Activated naive CD4-positive, alpha-beta T cell treated with anti-CD3 and anti-CD28 coated beads for 36 hours (primary cell): ENCODE results near the gene DYNC1H1. TPM values are rescaled to one million over a fixed set of nuclear protein-coding genes. Genes with fewer than 3 reads are reported as not detected.
A peak's percentile ranks its signal among the peaks of the same experiment; 100 is the strongest.

ENCODE experiments used
- CTCF ChIA-PET: fragments of 350-600 bp; sonication (Branson Sonifier 250); formaldehyde crosslinking; loops from one replicate; lab custom pipeline; 2021; ENCODE audit warnings: antibody characterized with exemption; lab: Charles Lee
- DNase-seq: peaks from one replicate; pipeline ENCODE4 v3.0.0-alpha.2; 2020
- H3K27ac Mint-ChIP-seq: one replicate; pipeline ENCODE4 v1.8.0; 2021; ENCODE audit warnings: mild to moderate bottlenecking, mixed read lengths
- H3K27me3 Mint-ChIP-seq: one replicate; pipeline ENCODE4 v1.8.0; 2021; ENCODE audit warnings: low read depth, mixed read lengths
- H3K36me3 Mint-ChIP-seq: one replicate; pipeline ENCODE4 v1.8.0; 2021; ENCODE audit warnings: low read depth, mixed read lengths
- H3K4me1 Mint-ChIP-seq: one replicate; pipeline ENCODE4 v1.8.0; 2021; ENCODE audit warnings: low read depth, mixed read lengths
- H3K4me3 Mint-ChIP-seq: one replicate; pipeline ENCODE4 v1.8.0; 2021; ENCODE audit warnings: mild to moderate bottlenecking, moderate library complexity, mixed read lengths
- H3K9me3 Mint-ChIP-seq: one replicate; pipeline ENCODE4 v1.8.0; 2021; ENCODE audit warnings: mixed read lengths
- intact Hi-C: fragments of 100-400 bp; cut with micrococcal nuclease; formaldehyde crosslinking; loops from one replicate; pipeline ENCODE4 v1.15.1; 2023
- total RNA-seq, 2 experiments: library from RNA; stranded (reverse); gene quantifications; one replicate each; pipeline ENCODE4 v1.2.3, GENCODE V29; 2021

The DYNC1H1 gene
- total RNA-seq, 2 experiments from 2014 or later, result 207 to 208 TPM

DNA sequence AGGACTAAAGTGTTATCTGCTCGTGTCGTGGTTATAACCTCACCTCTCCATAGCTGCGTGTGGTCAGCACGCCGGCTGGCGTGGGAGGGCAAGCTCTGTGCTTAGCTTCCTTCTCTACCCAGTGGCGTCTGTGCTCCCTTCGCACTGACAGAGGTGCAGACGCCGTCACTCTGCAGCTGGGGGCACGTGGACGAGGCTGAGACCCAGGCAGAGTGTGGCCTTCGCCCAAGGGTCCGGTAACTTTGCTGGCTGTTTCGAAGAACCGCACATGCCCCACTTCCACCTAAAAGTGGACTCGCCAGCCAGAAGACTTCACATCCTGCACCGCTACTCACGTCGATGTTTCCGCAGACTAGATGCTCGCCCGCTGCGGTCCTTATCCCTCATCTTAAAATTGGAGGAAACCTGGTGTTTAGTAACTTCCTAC lies 35.9 kb upstream of the DYNC1H1 start:
- no peak overlapping the region for H3K27ac Mint-ChIP-seq
- no peak for DNase-seq
- intact Hi-C loops, result no loop called here
- peaks cover 2% of the 10 kb centered on the region for H3K36me3 Mint-ChIP-seq
- no peaks in the 10 kb centered on the region for H3K9me3 Mint-ChIP-seq
- H3K27me3 Mint-ChIP-seq, result no peaks in the 10 kb centered on the region
- H3K4me1 Mint-ChIP-seq, result no peaks in the 10 kb centered on the region
- CTCF ChIA-PET, result no interaction called here
- H3K4me3 Mint-ChIP-seq, result no peak overlapping the region

DNA sequence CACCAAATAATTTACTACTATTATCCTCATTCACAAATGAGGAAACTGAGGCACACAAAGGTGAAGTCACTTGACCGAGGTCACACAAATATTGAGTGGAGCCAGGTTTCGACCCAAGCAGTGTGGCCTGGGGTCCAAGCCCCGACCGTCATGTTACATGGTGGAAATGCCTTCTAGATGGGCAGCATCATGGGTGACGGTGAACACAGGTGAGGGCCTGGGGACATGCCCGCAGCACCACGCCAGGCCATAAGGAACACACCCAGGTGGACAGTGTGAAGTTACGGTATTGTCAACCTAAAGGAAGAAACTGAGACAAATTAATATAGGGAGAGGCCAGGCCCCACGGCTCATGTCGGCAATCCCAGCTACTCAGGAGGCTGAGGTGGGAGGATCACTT lies 35.3 kb upstream of the DYNC1H1 start:
- H3K4me1 Mint-ChIP-seq, result no peaks in the 10 kb centered on the region
- CTCF ChIA-PET, result no interaction called here
- H3K27ac Mint-ChIP-seq, result peak overlapping the region; percentile 30
- intact Hi-C loops, result no loop called here
- H3K36me3 Mint-ChIP-seq, result peaks cover 2% of the 10 kb centered on the region
- no peak for DNase-seq
- H3K4me3 Mint-ChIP-seq, result no peak overlapping the region
- H3K27me3 Mint-ChIP-seq, result no peaks in the 10 kb centered on the region
- H3K9me3 Mint-ChIP-seq, result no peaks in the 10 kb centered on the region

DNA sequence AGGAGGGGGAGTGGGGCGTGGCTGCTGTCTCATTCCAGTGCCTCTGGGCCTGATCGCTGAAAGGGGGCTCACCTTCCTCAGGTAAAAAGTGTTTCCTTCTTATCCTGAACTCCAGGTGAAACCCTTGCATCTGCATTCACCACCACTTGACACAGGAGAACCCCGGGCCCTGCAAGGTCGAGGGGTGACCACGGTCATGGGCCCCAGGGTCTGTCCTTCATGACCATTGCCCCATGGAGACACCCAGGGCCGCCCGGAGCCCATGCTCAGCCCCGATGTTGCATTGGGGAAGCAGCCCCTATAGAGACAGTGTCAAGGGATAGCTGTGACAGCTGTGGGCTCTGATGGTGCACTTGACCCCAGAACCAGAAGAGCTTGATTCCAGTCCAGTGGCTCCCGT lies 34.4 kb upstream of the DYNC1H1 start:
- DNase-seq, result no peak
- CTCF ChIA-PET, result interaction anchor here (0.6 to 1.2 kb wide), 2 partner anchors 28 to 80 kb away, joined by 3 to 4 read pairs; no protein-coding TSS in a partner anchor
- Mint-ChIP-seq H3K27ac (no peak overlapping the region), H3K36me3 (no peaks in the 10 kb centered on the region), H3K4me1 (no peaks in the 10 kb centered on the region), H3K27me3 (no peaks in the 10 kb centered on the region), H3K9me3 (no peaks in the 10 kb centered on the region), H3K4me3 (no peak overlapping the region)
- intact Hi-C loops, result no loop called here

DNA sequence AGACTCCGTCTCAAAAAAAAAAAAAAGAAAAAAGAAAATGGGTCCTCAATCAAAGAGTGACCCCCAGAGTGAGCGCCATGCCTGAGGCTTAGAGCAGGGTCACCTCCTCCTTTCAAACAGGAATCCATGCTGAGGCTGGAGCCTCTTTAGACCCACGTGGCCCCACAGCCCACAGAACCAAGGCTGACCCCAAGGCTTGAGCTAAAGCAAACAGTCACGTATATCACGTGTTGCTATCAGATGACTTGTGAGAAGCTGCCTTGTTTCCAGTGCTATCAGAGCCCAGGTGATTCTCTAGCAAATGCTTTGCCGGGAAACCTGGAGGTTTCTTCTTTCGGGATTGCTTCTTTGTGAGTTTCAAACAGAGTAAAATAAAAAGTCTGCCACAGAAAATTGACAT lies 31.7 kb upstream of the DYNC1H1 start:
- Mint-ChIP-seq H3K27ac (no peak overlapping the region), H3K27me3 (no peaks in the 10 kb centered on the region), H3K4me1 (no peaks in the 10 kb centered on the region), H3K9me3 (no peaks in the 10 kb centered on the region), H3K36me3 (no peaks in the 10 kb centered on the region), H3K4me3 (no peak overlapping the region)
- intact Hi-C loops, result no loop called here
- DNase-seq, result no peak
- CTCF ChIA-PET, result no interaction called here

DNA sequence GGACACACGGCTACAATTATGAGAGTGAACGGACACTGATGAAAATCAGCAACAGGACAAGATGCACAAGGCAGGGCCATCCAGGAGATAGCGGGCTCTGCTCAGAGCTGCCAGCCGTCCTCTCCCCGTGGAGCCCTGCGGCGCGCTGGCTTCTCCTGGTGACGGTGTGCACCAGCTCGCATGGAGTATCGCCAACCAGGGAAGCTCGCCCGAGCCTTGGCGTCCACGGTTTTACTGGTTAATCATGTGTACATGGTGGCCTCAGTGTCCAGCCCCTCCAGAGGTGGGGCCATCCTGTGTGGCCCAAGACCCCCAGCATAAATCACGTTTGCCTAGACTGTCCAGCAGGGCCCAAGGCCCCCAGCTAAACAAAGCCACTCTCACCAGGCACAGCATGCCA lies 31.2 kb upstream of the DYNC1H1 start:
- Mint-ChIP-seq H3K36me3 (no peaks in the 10 kb centered on the region), H3K27me3 (no peaks in the 10 kb centered on the region), H3K4me3 (no peak overlapping the region), H3K27ac (no peak overlapping the region), H3K4me1 (no peaks in the 10 kb centered on the region), H3K9me3 (no peaks in the 10 kb centered on the region)
- intact Hi-C loops, result no loop called here
- DNase-seq, result no peak
- CTCF ChIA-PET, result interaction anchor here (1.2 kb wide), 1 partner anchor 162 kb away, joined by 3 read pairs; no protein-coding TSS in a partner anchor

DNA sequence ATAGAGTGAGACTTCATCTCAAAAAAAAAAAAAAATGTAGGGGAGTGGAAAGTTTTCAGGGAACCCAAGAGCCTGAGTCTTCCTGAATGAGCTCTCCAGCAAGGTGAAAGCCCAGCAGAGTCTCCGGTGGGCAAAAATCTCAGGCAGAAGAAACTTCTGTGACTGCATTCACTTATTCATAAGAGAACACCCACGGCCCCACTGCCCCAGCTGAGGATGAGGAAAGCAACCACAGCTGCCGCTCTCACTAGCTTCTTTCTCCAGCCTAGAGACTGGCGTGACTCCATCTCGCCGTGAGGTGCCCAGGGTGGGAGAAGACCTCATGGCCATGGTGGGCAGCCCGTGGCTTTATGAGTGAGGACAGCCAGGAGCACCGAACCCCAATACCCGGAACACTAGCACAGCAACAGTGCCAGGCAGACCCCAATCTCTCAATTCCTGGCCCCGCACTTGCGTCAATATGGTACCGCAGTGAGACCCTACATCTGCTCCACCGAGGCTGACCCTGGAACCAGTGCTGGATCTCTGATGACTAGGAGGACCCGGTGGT lies 29.7 kb upstream of the DYNC1H1 start:
- Mint-ChIP-seq H3K27ac (no peak overlapping the region), H3K9me3 (no peaks in the 10 kb centered on the region), H3K27me3 (no peaks in the 10 kb centered on the region), H3K4me3 (no peak overlapping the region), H3K36me3 (no peaks in the 10 kb centered on the region), H3K4me1 (peaks cover 5% of the 10 kb centered on the region)
- CTCF ChIA-PET, result interaction anchor here (0.7 kb wide), 2 partner anchors 24 to 33 kb away, joined by 3 to 5 read pairs; no protein-coding TSS in a partner anchor
- intact Hi-C loops, result no loop called here
- DNase-seq, result no peak

DNA sequence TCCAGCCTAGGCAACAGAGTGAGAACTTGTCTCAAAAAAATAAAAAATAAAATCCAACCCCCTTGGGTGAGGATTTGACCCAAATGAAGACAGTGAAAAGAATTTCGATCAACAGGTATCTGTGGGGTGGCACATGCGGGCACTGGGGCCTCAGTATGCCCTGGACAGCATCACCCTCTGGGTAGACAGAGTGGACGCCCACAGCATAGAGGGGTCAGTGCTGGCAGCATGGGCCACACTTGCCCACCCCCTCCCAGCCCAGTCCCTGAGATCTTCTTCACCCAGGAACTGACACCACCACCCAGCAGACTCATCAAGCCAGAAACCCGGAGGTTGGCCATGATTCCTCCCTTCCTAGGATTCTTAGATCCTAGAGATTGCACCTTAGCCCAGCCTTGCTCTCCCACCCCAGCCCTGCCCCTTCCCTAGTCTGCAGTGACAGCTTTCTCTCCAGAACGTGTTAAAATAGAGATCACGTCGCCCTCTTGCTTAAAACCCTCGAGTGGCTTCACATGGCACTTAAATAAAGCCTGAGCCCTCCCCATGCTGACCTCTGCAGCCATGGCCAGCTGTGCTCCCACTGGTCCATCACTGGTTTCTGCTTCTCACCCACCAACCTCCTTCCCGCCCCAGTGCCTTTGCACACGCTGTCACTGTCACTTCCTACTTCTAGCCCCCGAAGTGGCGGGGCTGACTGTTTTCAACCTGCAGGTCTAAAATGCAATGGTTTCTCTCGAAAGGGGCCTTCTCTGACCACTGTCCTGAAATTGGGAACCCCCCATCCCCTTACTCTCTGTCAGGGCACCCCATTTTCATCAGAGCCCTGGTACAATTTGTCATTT lies 26.2 kb upstream of the DYNC1H1 start:
- H3K27ac Mint-ChIP-seq, result no peak overlapping the region
- no peak for DNase-seq
- intact Hi-C loops, result no loop called here
- no peak overlapping the region for H3K4me3 Mint-ChIP-seq
- CTCF ChIA-PET, result interaction anchor here (0.7 to 0.8 kb wide), 2 partner anchors 15 to 232 kb away, joined by 3 read pairs; no protein-coding TSS in a partner anchor
- H3K9me3 Mint-ChIP-seq, result no peaks in the 10 kb centered on the region
- peaks cover 5% of the 10 kb centered on the region for H3K4me1 Mint-ChIP-seq
- H3K27me3 Mint-ChIP-seq, result peaks cover 13% of the 10 kb centered on the region
- H3K36me3 Mint-ChIP-seq, result no peaks in the 10 kb centered on the region

DNA sequence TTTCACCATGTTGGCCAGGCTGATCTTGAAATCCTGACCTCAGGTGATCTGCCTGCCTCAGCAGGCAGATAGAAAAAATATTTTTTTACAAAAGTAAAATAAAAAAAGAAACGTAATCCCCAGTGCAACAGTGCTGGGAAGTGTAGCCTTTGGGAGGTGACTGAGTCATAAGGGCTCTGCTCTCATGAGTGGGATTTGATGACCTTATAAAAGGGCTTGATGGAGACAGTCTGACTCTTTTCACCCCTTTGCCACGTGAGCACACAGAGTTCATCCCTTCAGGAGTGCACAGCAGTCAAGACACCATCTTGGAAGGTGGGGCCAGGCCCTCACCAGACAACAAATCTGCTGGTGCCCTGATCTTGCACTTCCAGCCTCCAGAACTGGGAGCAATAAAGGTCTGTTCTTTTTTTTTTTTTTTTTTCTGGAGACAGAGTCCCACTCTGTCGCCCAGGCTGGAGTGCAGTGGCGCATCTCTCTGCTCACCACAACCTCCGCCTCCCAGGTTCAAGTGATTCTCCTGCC lies 24.7 kb upstream of the DYNC1H1 start:
- Mint-ChIP-seq H3K27ac (no peak overlapping the region), H3K9me3 (no peaks in the 10 kb centered on the region), H3K27me3 (peaks cover 21% of the 10 kb centered on the region), H3K36me3 (no peaks in the 10 kb centered on the region), H3K4me3 (no peak overlapping the region), H3K4me1 (peaks cover 5% of the 10 kb centered on the region)
- CTCF ChIA-PET, result no interaction called here
- intact Hi-C loops, result no loop called here
- no peak for DNase-seq

DNA sequence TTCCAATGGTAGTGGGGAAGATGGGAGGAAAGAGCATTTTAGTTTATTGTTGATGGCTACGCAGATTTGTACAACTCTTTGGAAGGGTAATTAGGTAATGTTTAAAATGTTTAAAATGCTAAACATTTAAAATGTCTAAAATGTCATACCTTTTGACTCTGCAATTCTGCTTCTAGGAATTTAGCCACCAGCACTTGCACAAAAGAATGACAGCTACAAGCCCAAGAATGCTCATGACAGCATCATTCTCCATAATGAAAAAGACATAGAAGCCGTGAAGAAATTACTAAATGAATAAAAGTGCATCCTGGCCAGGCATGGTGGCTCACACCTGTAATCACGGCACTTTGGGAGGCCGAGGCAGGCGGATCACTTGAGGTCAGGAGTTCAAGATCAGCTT lies 19.9 kb upstream of the DYNC1H1 start:
- H3K4me1 Mint-ChIP-seq, result peaks cover 12% of the 10 kb centered on the region
- no peak for DNase-seq
- CTCF ChIA-PET, result interaction anchor here (0.7 to 1.3 kb wide), 2 partner anchors 173 to 371 kb away, joined by 4 to 8 read pairs; no protein-coding TSS in a partner anchor
- H3K27ac Mint-ChIP-seq, result no peak overlapping the region
- H3K36me3 Mint-ChIP-seq, result no peaks in the 10 kb centered on the region
- intact Hi-C loops, result no loop called here
- H3K9me3 Mint-ChIP-seq, result no peaks in the 10 kb centered on the region
- peaks cover 33% of the 10 kb centered on the region for H3K27me3 Mint-ChIP-seq
- H3K4me3 Mint-ChIP-seq, result no peak overlapping the region

DNA sequence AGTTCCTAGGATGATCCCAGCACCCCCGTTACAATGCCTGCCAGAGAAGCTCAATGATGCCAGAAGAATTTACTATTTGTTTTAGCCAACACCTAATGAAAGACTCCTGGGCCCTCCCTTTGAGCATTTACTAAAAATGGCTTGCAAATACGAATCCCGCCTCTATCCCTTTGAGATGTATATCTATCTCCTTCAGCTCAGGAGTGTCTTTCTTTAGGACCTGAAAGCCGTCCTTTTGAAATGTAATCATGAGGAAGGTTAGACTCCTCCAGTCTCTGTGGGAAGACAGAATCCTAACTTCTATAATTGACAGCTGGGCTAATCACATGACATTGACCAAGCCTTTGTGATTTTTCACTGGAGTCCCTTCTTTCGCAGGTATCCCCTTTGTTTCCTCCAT lies 19.2 kb upstream of the DYNC1H1 start:
- intact Hi-C loops, result no loop called here
- DNase-seq, result no peak
- no peak overlapping the region for H3K4me3 Mint-ChIP-seq
- H3K9me3 Mint-ChIP-seq, result no peaks in the 10 kb centered on the region
- H3K27ac Mint-ChIP-seq, result no peak overlapping the region
- no peaks in the 10 kb centered on the region for H3K36me3 Mint-ChIP-seq
- H3K27me3 Mint-ChIP-seq, result peaks cover 33% of the 10 kb centered on the region
- CTCF ChIA-PET, result interaction anchor here (0.7 to 1.3 kb wide), 2 partner anchors 174 to 371 kb away, joined by 4 to 8 read pairs; no protein-coding TSS in a partner anchor
- H3K4me1 Mint-ChIP-seq, result peaks cover 13% of the 10 kb centered on the region

DNA sequence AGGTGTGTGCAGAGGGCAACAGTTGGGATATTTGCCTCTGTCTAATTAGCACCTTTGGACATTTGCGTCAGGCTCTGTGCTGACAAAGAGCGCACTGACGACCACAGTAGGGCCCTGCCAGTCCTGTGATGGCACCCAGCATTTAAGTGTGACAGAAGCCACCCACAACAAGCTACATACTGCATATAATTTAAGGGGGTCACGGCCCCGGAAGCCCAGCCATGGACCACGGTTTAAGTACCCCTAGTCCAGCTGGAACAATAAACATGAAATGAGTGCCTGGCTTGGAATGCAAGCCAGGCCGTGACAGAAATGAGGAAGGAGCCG lies 16.8 kb upstream of the DYNC1H1 start:
- H3K36me3 Mint-ChIP-seq, result no peaks in the 10 kb centered on the region
- CTCF ChIA-PET, result interaction anchor here (1.0 to 1.8 kb wide), 3 partner anchors 16 to 179 kb away, joined by 3 to 4 read pairs (median 3); partner anchors contain the start of gene DYNC1H1
- peak overlapping the region; percentile 98 for H3K4me3 Mint-ChIP-seq
- H3K27ac Mint-ChIP-seq, result peak overlapping the region; percentile 97
- DNase-seq, result peak; percentile 33
- peaks cover 23% of the 10 kb centered on the region for H3K27me3 Mint-ChIP-seq
- intact Hi-C loops, result no loop called here
- H3K9me3 Mint-ChIP-seq, result no peaks in the 10 kb centered on the region
- H3K4me1 Mint-ChIP-seq, result peaks cover 18% of the 10 kb centered on the region

DNA sequence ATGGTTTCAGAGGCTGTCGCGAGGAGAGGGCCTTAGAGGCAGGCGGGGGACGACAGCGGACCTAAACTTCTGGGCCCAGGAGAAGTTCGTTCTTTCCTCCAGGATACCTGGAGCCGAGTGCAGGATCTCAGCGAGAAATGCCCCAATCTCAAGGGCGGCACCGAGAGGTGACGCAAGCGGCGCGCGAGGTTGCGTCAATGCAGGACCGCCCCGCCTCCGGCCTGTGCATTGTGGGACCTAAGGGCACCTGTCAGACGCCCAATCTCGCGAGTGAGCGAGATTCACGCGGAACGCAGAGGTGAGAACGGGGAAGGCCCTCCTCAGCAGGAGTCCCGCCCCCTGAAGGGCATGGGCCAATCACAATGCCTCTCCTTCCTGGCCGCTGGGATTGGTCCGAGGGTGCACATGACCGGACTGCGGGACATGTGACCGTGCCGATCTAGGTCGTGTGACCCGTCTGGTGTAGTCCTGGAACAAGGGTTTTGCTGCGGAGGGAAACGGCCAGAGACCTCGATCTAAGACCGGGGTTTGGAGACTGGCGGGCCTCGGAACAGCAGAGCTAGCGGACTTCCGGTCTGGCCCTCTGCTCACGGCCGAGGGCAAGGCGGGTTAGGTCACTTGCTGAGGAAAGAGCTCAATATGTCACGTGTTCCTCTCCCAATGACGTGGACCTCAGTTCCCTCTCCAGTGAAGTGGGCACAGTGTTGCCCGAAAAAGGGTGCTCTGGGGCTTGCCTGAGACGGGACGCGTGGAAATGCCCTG lies 16.3 kb upstream of the DYNC1H1 start:
- peak; percentile 100 for DNase-seq
- no peaks in the 10 kb centered on the region for H3K9me3 Mint-ChIP-seq
- intact Hi-C loops, result loop anchor here (1.0 to 2.0 kb wide), 10 partner anchors 16 to 368 kb away; partner anchors contain the start of genes DYNC1H1, HSP90AA1 and WDR20
- peak overlapping the region; percentile 98 for H3K4me3 Mint-ChIP-seq
- H3K36me3 Mint-ChIP-seq, result no peaks in the 10 kb centered on the region
- H3K4me1 Mint-ChIP-seq, result peaks cover 18% of the 10 kb centered on the region
- CTCF ChIA-PET, result interaction anchor here (1.0 to 1.9 kb wide), 3 partner anchors 13 to 180 kb away, joined by 3 to 5 read pairs (median 3); partner anchors contain the start of gene DYNC1H1
- peaks cover 20% of the 10 kb centered on the region for H3K27me3 Mint-ChIP-seq
- H3K27ac Mint-ChIP-seq, result peak overlapping the region; percentile 97
